ENCODE data around the gene IGSF3. TPM values are rescaled to one million over a fixed set of nuclear protein-coding genes. Genes with fewer than 3 reads are reported as not detected.

The IGSF3 gene
- polyA plus RNA-seq, 3 donors: 0.07 to 0.12 TPM; not detected in 1

DNA sequence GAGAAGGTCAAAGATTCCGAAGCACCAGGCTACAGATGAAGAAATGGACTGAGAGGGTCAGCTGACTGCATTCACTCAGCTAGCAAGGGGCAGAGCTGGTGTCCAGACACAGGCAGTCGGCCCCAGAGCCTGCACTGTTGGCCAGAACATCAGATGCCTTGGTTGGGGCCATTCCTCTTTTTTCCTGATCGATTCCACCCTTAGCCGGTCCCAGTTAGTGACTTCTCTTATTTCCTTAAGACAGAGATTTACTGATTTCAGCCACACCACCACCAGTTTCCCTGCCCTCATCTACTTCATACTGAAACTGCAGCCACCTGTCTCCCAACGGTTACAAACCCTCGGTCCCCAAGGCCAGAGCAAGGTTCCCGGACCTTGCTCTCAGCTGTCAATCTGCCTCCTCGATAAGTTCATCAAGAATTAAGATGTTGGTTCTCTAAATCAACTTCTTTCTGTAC, 108.2 kb downstream of the IGSF3 start:
- Mint-ChIP-seq H3K36me3 (peaks cover 45 to 51% of the 10 kb centered on the region in 2 donors), H3K4me1 (peaks cover 85% of the 10 kb centered on the region), H3K27me3 (ENCODE audit: low read depth in 3 of 3) (no peaks in the 10 kb centered on the region), H3K4me3 (peak overlapping the region in 1 of 2 donors; percentile 10), H3K27ac (peak overlapping the region; percentile 72 to 99 (median 82)), H3K9me3 (peaks cover 0 to 11% (median 10%) of the 10 kb centered on the region in 7 donors)
- no peak overlapping the region for H3K4me2 ChIP-seq (replicated peaks; ENCODE audit: extremely low read depth, low read length, poor library complexity, severe bottlenecking)
- peaks cover 56 to 66% of the 10 kb centered on the region in 2 donors for H3K4me1 ChIP-seq (ENCODE audit: control insufficient read depth in 1 of 2, insufficient read depth in 2 of 2, low read length in 2 of 2)
- H3K9ac ChIP-seq (ENCODE audit: insufficient read depth, low read length, poor library complexity, severe bottlenecking): no peak overlapping the region
- H3K36me3 ChIP-seq (replicated peaks in 1 of 2; ENCODE audit: control insufficient read depth in 1 of 2, insufficient read depth in 2 of 2, low read length in 2 of 2): peaks cover 0 to 16% of the 10 kb centered on the region in 2 donors
- WGBS (ENCODE audit: insufficient coverage): 93% methylated on average over 4 of the region's 8 CpGs
- peaks cover 100% of the 10 kb centered on the region for H3K79me2 ChIP-seq (ENCODE audit: insufficient read depth, low read length)
- intact Hi-C loops (cut with micrococcal nuclease): loop anchor here in 1 of 2 donors (5.0 kb wide), 1 partner anchor 52 kb away; no protein-coding TSS in a partner anchor
- TF ChIP-seq, protein P1, sequence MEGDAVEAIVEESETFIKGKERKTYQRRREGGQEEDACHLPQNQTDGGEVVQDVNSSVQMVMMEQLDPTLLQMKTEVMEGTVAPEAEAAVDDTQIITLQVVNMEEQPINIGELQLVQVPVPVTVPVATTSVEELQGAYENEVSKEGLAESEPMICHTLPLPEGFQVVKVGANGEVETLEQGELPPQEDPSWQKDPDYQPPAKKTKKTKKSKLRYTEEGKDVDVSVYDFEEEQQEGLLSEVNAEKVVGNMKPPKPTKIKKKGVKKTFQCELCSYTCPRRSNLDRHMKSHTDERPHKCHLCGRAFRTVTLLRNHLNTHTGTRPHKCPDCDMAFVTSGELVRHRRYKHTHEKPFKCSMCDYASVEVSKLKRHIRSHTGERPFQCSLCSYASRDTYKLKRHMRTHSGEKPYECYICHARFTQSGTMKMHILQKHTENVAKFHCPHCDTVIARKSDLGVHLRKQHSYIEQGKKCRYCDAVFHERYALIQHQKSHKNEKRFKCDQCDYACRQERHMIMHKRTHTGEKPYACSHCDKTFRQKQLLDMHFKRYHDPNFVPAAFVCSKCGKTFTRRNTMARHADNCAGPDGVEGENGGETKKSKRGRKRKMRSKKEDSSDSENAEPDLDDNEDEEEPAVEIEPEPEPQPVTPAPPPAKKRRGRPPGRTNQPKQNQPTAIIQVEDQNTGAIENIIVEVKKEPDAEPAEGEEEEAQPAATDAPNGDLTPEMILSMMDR (IDR thresholded peaks at IDR 0.05): no peak
- H3K9me3 ChIP-seq (replicated peaks in 1 of 2; ENCODE audit: control insufficient read depth in 1 of 2, insufficient read depth in 1 of 2, low read length in 2 of 2): no peaks in the 10 kb centered on the region
- H3K27me3 ChIP-seq (ENCODE audit: control insufficient read depth in 2 of 2, insufficient read depth in 2 of 2, low read length in 2 of 2): no peaks in the 10 kb centered on the region
- peaks cover 90% of the 10 kb centered on the region for H4K20me1 ChIP-seq (ENCODE audit: insufficient read depth, low read length)
- H3K27ac ChIP-seq (ENCODE audit: low read depth in 1 of 2, low read length in 2 of 2): peak overlapping the region in 1 of 2 donors; percentile 94
- DNase-seq: no peak
- H2AFZ ChIP-seq (ENCODE audit: insufficient read depth, low read depth, low read length, poor library complexity, severe bottlenecking): no peak overlapping the region
- no peak overlapping the region for H3K4me3 ChIP-seq (replicated peaks in 1 of 3; ENCODE audit: low read depth in 2 of 3, low read length in 3 of 3)

DNA sequence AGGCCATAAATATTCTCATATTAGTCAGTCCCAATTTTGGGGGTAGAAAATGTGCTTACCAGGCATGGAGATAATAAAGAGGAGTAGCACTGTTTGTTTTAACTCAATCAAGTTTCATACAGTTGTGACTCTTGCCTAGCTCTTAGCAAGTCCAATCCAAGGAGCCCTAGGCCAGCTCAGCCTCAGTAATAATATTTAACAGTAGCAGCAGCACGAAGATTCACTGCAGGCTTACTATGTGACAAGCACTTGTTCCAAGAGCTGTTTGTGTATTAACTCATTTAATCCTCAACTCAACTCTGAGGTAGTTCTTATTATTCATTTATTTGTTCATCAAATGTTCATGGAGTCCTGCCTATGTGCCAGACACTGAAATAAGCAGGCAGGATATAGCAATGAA, 109.0 kb downstream of the IGSF3 start:
- no CpG with 5 or more reads among the region's 1 CpG for WGBS (ENCODE audit: insufficient coverage)
- Mint-ChIP-seq H3K4me1 (peaks cover 82% of the 10 kb centered on the region), H3K27ac (peak overlapping the region in 5 of 7 donors; percentile 4 to 99 (median 86)), H3K27me3 (ENCODE audit: low read depth in 3 of 3) (no peaks in the 10 kb centered on the region), H3K36me3 (peaks cover 43 to 44% of the 10 kb centered on the region in 2 donors), H3K9me3 (peaks cover 0 to 6% (median 4%) of the 10 kb centered on the region in 7 donors), H3K4me3 (no peak overlapping the region)
- Histone ChIP-seq H3K4me1 (ENCODE audit: control insufficient read depth in 1 of 2, insufficient read depth in 2 of 2, low read length in 2 of 2) (peaks cover 59 to 70% of the 10 kb centered on the region in 2 donors), H3K4me2 (replicated peaks; ENCODE audit: extremely low read depth, low read length, poor library complexity, severe bottlenecking) (no peak overlapping the region), H3K36me3 (replicated peaks in 1 of 2; ENCODE audit: control insufficient read depth in 1 of 2, insufficient read depth in 2 of 2, low read length in 2 of 2) (peaks cover 0 to 9% of the 10 kb centered on the region in 2 donors), H3K27me3 (ENCODE audit: control insufficient read depth in 2 of 2, insufficient read depth in 2 of 2, low read length in 2 of 2) (no peaks in the 10 kb centered on the region), H3K79me2 (ENCODE audit: insufficient read depth, low read length) (peaks cover 100% of the 10 kb centered on the region), H3K9me3 (replicated peaks in 1 of 2; ENCODE audit: control insufficient read depth in 1 of 2, insufficient read depth in 1 of 2, low read length in 2 of 2) (no peaks in the 10 kb centered on the region), H3K4me3 (replicated peaks in 1 of 3; ENCODE audit: low read depth in 2 of 3, low read length in 3 of 3) (no peak overlapping the region), H3K27ac (ENCODE audit: low read depth in 1 of 2, low read length in 2 of 2) (peak overlapping the region in 1 of 2 donors; percentile 94), H2AFZ (ENCODE audit: insufficient read depth, low read depth, low read length, poor library complexity, severe bottlenecking) (no peak overlapping the region), H4K20me1 (ENCODE audit: insufficient read depth, low read length) (peaks cover 88% of the 10 kb centered on the region), H3K9ac (ENCODE audit: insufficient read depth, low read length, poor library complexity, severe bottlenecking) (no peak overlapping the region)
- intact Hi-C loops (cut with micrococcal nuclease): loop anchor here in 1 of 2 donors (5.0 kb wide), 1 partner anchor 51 kb away; no protein-coding TSS in a partner anchor
- TF ChIP-seq, protein P1 (IDR thresholded peaks at IDR 0.05): no peak
- DNase-seq: no peak
